Lower leg skin (tissue), 3 donors: Measurements from ENCODE around the gene S100A8.

Experiments used
- CTCF ChIP-seq, 3 donors: fragments of 450-650 bp; IDR thresholded peaks; one replicate each; pipeline ENCODE4 v1.5.1; 2016; ENCODE audit warnings: antibody characterized with exemption in 3 of 3, mild to moderate bottlenecking in 3 of 3, moderate library complexity in 2 of 3
- POLR2A ChIP-seq, 2 donors: fragments of 450-650 bp; IDR thresholded peaks; one replicate each; pipeline ENCODE4 v1.6.1; 2016 to 2017; ENCODE audit warnings: antibody characterized with exemption in 2 of 2, mild to moderate bottlenecking in 1 of 2, moderate library complexity in 1 of 2

- no peak for TF ChIP-seq CTCF (IDR thresholded peaks at IDR 0.05)
- TF ChIP-seq POLR2A (IDR thresholded peaks at IDR 0.05), result no peak
Observed at GRCh38 chr1:153395776-153396175, 4.9 kb upstream of the S100A8 start.
